Naive B cell (primary cell): ENCODE measurements around the gene CDK14. TPM values are rescaled to one million over a fixed set of nuclear protein-coding genes. Genes with fewer than 3 reads are reported as not detected.
A peak's percentile ranks its signal among the peaks of the same experiment; 100 is the strongest.
"Not testable (repeated sequence)": the region's sequence is repeated elsewhere in the genome, so short reads cannot be mapped to it uniquely, and the experiment has no call there.

Source experiments
- ATAC-seq, 2 donors: fragments of 150-1000 bp; cut with Tn5 transposase; 2 replicates each; pipeline ENCODE4 v1.10.0; 2021; ENCODE audit warnings: low read depth in 2 of 2, mild to moderate bottlenecking in 2 of 2, moderate library complexity in 2 of 2
- DNase-seq: peaks from one replicate; pipeline ENCODE4 v3.0.0; 2022
- H3K27ac Mint-ChIP-seq, 6 donors: one replicate each; pipeline ENCODE4 v1.8.0; 2020 to 2022; ENCODE audit warnings: mild to moderate bottlenecking in 6 of 6, mixed read lengths in 6 of 6, moderate library complexity in 5 of 6, inconsistent platforms in 2 of 6
- H3K27me3 Mint-ChIP-seq, 3 donors: one replicate each; pipeline ENCODE4 v1.8.0; 2021 to 2022; ENCODE audit warnings: mixed read lengths in 3 of 3, mild to moderate bottlenecking in 1 of 3
- H3K36me3 Mint-ChIP-seq, 2 donors: one replicate each; pipeline ENCODE4 v1.8.0; 2020 to 2022; ENCODE audit warnings: mixed read lengths in 2 of 2, inconsistent platforms in 1 of 2, mild to moderate bottlenecking in 1 of 2
- H3K4me1 Mint-ChIP-seq, 3 donors: one replicate each; pipeline ENCODE4 v1.8.0; 2020 to 2022; ENCODE audit warnings: mixed read lengths in 3 of 3, inconsistent platforms in 1 of 3, mild to moderate bottlenecking in 1 of 3, moderate library complexity in 1 of 3
- H3K4me3 Mint-ChIP-seq, 8 donors: one replicate each; pipeline ENCODE4 v1.8.0; 2020 to 2022; ENCODE audit warnings: mild to moderate bottlenecking in 8 of 8, mixed read lengths in 8 of 8, moderate library complexity in 8 of 8, inconsistent platforms in 2 of 8
- H3K9me3 Mint-ChIP-seq, 7 donors: one replicate each; pipeline ENCODE4 v1.8.0; 2020 to 2022; ENCODE audit warnings: mixed read lengths in 7 of 7, mild to moderate bottlenecking in 5 of 7, inconsistent platforms in 2 of 7, moderate library complexity in 1 of 7
- polyA plus RNA-seq, 6 donors: library from polyadenylated mRNA; unstranded; fragments of 300-500 nt; fragmentation: Illumina TruSeq; gene quantifications; one replicate each; pipeline ENCODE4 v1.2.3, GENCODE V29; 2021; ENCODE audit warnings: low read depth in 6 of 6

Gene CDK14
- polyA plus RNA-seq, 6 donors from 2014 or later: 22.8 to 55.5 (median 42.3) TPM

GRCh38 chr7:90723866-90724265 lies 127.7 kb downstream of the CDK14 start:
- Mint-ChIP-seq H3K36me3 (peaks cover 10 to 17% of the 10 kb centered on the region in 2 donors), H3K4me3 (peak overlapping the region in 7 of 8 donors; percentile 28 to 79 (median 75)), H3K27me3 (no peaks in the 10 kb centered on the region), H3K27ac (peak overlapping the region in 5 of 6 donors; percentile 66 to 91 (median 67)), H3K4me1 (peaks cover 65 to 91% (median 79%) of the 10 kb centered on the region in 3 donors), H3K9me3 (no peaks in the 10 kb centered on the region)
- ATAC-seq (peak; percentile 52 to 56), DNase-seq (no peak)

GRCh38 chr7:90726120-90726519 lies 130.0 kb downstream of the CDK14 start:
- H3K27ac Mint-ChIP-seq: peak overlapping the region; percentile 34 to 97 (median 75)

GRCh38 chr7:90726623-90727022 lies 130.5 kb downstream of the CDK14 start:
- Mint-ChIP-seq H3K4me1 (peaks cover 75 to 95% (median 93%) of the 10 kb centered on the region in 3 donors), H3K27ac (peak overlapping the region; percentile 63 to 97 (median 84)), H3K36me3 (peaks cover 18 to 31% of the 10 kb centered on the region in 2 donors), H3K9me3 (peaks cover 0 to 18% (median 10%) of the 10 kb centered on the region in 7 donors), H3K27me3 (no peaks in the 10 kb centered on the region), H3K4me3 (peak overlapping the region; percentile 2 to 86 (median 68))
- ATAC-seq: no peak
- DNase-seq: no peak

More at GRCh38 chr7:90726120-90726519, 130.0 kb downstream of the CDK14 start:
- Mint-ChIP-seq H3K27me3 (no peaks in the 10 kb centered on the region), H3K4me1 (peaks cover 78 to 95% (median 90%) of the 10 kb centered on the region in 3 donors), H3K9me3 (peaks cover 0 to 13% (median 6%) of the 10 kb centered on the region in 7 donors), H3K36me3 (peaks cover 13 to 31% of the 10 kb centered on the region in 2 donors), H3K4me3 (peak overlapping the region in 7 of 8 donors; percentile 2 to 86 (median 66))
- DNase-seq: no peak
- peak; percentile 18 to 21 for ATAC-seq

GRCh38 chr7:90727412-90727811 lies 131.3 kb downstream of the CDK14 start:
- H3K36me3 Mint-ChIP-seq: peaks cover 22 to 33% of the 10 kb centered on the region in 2 donors
- ATAC-seq: no peak
- peaks cover 0 to 26% (median 16%) of the 10 kb centered on the region in 7 donors for H3K9me3 Mint-ChIP-seq
- peak overlapping the region; percentile 58 to 86 (median 78) for H3K4me3 Mint-ChIP-seq
- DNase-seq: no peak
- H3K27ac Mint-ChIP-seq: peak overlapping the region; percentile 66 to 95 (median 83)
- no peaks in the 10 kb centered on the region for H3K27me3 Mint-ChIP-seq
- peaks cover 75 to 93% (median 88%) of the 10 kb centered on the region in 3 donors for H3K4me1 Mint-ChIP-seq

GRCh38 chr7:90728568-90728967 lies 132.4 kb downstream of the CDK14 start:
- Mint-ChIP-seq H3K27me3 (no peaks in the 10 kb centered on the region), H3K4me1 (peaks cover 78 to 94% (median 86%) of the 10 kb centered on the region in 3 donors), H3K27ac (peak overlapping the region; percentile 52 to 95 (median 76)), H3K4me3 (peak overlapping the region in 7 of 8 donors; percentile 21 to 86 (median 58)), H3K9me3 (peaks cover 10 to 38% (median 27%) of the 10 kb centered on the region in 7 donors), H3K36me3 (peaks cover 24 to 44% of the 10 kb centered on the region in 2 donors)
- DNase-seq (no peak), ATAC-seq (peak in 1 of 2 donors; percentile 35)

- H3K36me3 Mint-ChIP-seq: peaks cover 36 to 40% of the 10 kb centered on the region in 2 donors
- peaks cover 54 to 87% (median 71%) of the 10 kb centered on the region in 3 donors for H3K4me1 Mint-ChIP-seq
- H3K4me3 Mint-ChIP-seq: peak overlapping the region in 1 of 8 donors; percentile 29
- not testable (repeated sequence) for H3K27me3 Mint-ChIP-seq, ATAC-seq, DNase-seq
- peak overlapping the region in 4 of 6 donors; percentile 27 to 69 (median 62) for H3K27ac Mint-ChIP-seq
- peaks cover 16 to 48% (median 38%) of the 10 kb centered on the region in 7 donors for H3K9me3 Mint-ChIP-seq
These were observed 139.6 kb downstream of the CDK14 start for GRCh38 chr7:90735611-90736280.

- Mint-ChIP-seq H3K36me3 (peaks cover 33 to 34% of the 10 kb centered on the region in 2 donors), H3K27ac (peak overlapping the region in 5 of 6 donors; percentile 56 to 96 (median 74))
These were observed 140.2 kb downstream of the CDK14 start for GRCh38 chr7:90736316-90736715.

GRCh38 chr7:90736968-90737939 lies 141.1 kb downstream of the CDK14 start:
- DNase-seq (peak; percentile 80), ATAC-seq (peak; percentile 96 to 98)
- Mint-ChIP-seq H3K27ac (peak overlapping the region; percentile 73 to 96 (median 96)), H3K27me3 (no peaks in the 10 kb centered on the region), H3K9me3 (peaks cover 16 to 34% (median 25%) of the 10 kb centered on the region in 7 donors), H3K4me3 (peak overlapping the region; percentile 21 to 88 (median 72)), H3K4me1 (peaks cover 54 to 81% (median 63%) of the 10 kb centered on the region in 3 donors), H3K36me3 (peaks cover 25 to 30% of the 10 kb centered on the region in 2 donors)

More at GRCh38 chr7:90736316-90736715, 140.2 kb downstream of the CDK14 start:
- Mint-ChIP-seq H3K9me3 (peaks cover 16 to 42% (median 32%) of the 10 kb centered on the region in 7 donors), H3K4me1 (peaks cover 56 to 85% (median 71%) of the 10 kb centered on the region in 3 donors), H3K4me3 (peak overlapping the region in 2 of 8 donors; percentile 21 to 72), H3K27me3 (no peaks in the 10 kb centered on the region)
- no peak for ATAC-seq
- DNase-seq: no peak

- Mint-ChIP-seq H3K9me3 (peaks cover 9 to 24% (median 15%) of the 10 kb centered on the region in 7 donors), H3K4me3 (peak overlapping the region in 6 of 8 donors; percentile 0 to 88 (median 64)), H3K27me3 (no peaks in the 10 kb centered on the region), H3K36me3 (peaks cover 20 to 25% of the 10 kb centered on the region in 2 donors), H3K4me1 (peaks cover 46 to 73% (median 55%) of the 10 kb centered on the region in 3 donors), H3K27ac (peak overlapping the region; percentile 73 to 97 (median 96))
- DNase-seq (no peak), ATAC-seq (no peak)
These were observed 142.1 kb downstream of the CDK14 start for GRCh38 chr7:90738249-90738648.

- no peak for ATAC-seq
- Mint-ChIP-seq H3K27me3 (no peaks in the 10 kb centered on the region), H3K36me3 (peaks cover 8 to 13% of the 10 kb centered on the region in 2 donors), H3K9me3 (peaks cover 0 to 10% (median 4%) of the 10 kb centered on the region in 7 donors), H3K27ac (peak overlapping the region; percentile 26 to 97 (median 96)), H3K4me3 (peak overlapping the region in 4 of 8 donors; percentile 10 to 35 (median 32)), H3K4me1 (peaks cover 36 to 61% (median 40%) of the 10 kb centered on the region in 3 donors)
- no peak for DNase-seq
These were observed 143.6 kb downstream of the CDK14 start for GRCh38 chr7:90739716-90740115.

GRCh38 chr7:90740386-90740785 lies 144.3 kb downstream of the CDK14 start:
- DNase-seq: no peak

GRCh38 chr7:90743626-90744025 lies 147.5 kb downstream of the CDK14 start:
- peaks cover 21 to 41% (median 35%) of the 10 kb centered on the region in 3 donors for H3K4me1 Mint-ChIP-seq
- no peaks in the 10 kb centered on the region for H3K27me3 Mint-ChIP-seq
- H3K27ac Mint-ChIP-seq: no peak overlapping the region
- peaks cover 6 to 16% of the 10 kb centered on the region in 2 donors for H3K36me3 Mint-ChIP-seq
- H3K4me3 Mint-ChIP-seq: no peak overlapping the region
- peaks cover 0 to 7% (median 0%) of the 10 kb centered on the region in 7 donors for H3K9me3 Mint-ChIP-seq
- ATAC-seq (no peak), DNase-seq (no peak)

More at GRCh38 chr7:90740386-90740785, 144.3 kb downstream of the CDK14 start:
- H3K9me3 Mint-ChIP-seq: peaks cover 0 to 6% (median 3%) of the 10 kb centered on the region in 7 donors
- peak overlapping the region in 2 of 8 donors; percentile 8 to 25 for H3K4me3 Mint-ChIP-seq
- no peak for ATAC-seq
- H3K36me3 Mint-ChIP-seq: peaks cover 8 to 16% of the 10 kb centered on the region in 2 donors
- peaks cover 36 to 56% (median 38%) of the 10 kb centered on the region in 3 donors for H3K4me1 Mint-ChIP-seq
- H3K27ac Mint-ChIP-seq: peak overlapping the region in 4 of 6 donors; percentile 32 to 96 (median 47)
- no peaks in the 10 kb centered on the region for H3K27me3 Mint-ChIP-seq
